GM18517 (cell line): Measurements from ENCODE around the gene NCKAP5.

ENCODE experiments used
- ATAC-seq: cut with Tn5 transposase; IDR thresholded peaks from one replicate; pipeline ENCODE4 v1.9.1; 2021; ENCODE audit warnings: mild to moderate bottlenecking, moderate library complexity; ENCODE audit not compliant: unreplicated experiment

Gene NCKAP5

DNA sequence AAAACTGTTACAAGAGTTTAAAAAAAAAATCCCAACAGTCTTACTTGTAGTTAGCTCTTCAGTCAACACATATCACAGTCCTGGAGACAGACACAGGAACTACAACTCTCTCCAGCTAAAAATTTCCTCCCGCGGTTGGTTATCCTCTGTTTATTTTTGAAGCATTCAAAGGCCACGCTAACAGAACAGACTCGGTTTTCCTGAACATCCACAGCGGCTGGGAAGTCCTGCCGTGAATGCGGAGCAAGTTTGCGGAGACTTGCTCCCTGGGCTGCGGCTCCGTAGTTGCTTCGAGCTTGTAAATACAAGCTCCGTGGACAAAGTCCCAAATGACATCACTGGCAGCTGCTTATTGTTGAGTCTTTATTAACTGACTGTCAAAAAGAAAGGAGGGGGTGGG lies at the start of gene NCKAP5:
TSS of gene NCKAP5 (minus strand) at position 292 of the 400 bp plus-strand sequence. CDS start 50,937 bp downstream, outside the sequence.
- ATAC-seq, result no peak

DNA sequence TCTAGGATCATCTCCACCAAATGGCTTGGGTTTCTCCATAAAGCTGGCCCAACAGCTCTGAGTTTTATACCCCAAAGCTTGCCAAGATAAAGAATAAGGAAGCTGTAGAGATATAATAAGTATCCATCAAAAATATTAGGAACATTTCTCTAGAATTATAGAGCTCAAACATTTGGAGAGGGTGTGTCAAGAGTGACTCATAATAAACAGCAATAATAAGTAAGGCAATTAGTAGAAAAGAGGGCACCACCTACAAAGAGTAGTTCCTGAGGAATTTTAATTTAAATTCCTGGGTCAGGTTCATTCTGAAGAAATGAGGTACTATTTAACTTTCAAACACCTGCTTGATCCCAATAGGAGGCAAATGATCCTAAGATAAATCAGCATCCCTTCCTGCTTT lies 41.4 kb upstream of the NCKAP5 start:
- no peak for ATAC-seq

GRCh38 chr2:133608291-133608690 lies 40.0 kb upstream of the NCKAP5 start:
- no peak for ATAC-seq

DNA sequence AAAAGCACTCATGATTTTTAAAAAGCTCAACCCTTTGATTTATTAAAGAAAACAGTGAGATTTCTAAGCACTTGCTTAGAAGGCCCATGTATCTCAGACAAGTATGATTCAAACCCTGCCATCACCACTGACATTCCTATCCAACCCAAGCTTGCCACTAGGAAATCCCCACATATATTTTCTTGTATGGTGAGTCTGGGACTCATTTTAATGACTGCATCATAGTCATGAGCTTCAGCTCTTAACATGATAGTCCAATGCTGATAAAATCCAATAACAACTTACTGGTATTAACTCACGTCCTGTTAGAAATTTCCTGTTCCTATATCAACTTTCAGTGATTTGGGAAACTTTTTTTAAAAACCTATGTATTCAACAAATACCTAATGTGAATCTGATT lies 39.4 kb upstream of the NCKAP5 start:
- ATAC-seq, result no peak

DNA sequence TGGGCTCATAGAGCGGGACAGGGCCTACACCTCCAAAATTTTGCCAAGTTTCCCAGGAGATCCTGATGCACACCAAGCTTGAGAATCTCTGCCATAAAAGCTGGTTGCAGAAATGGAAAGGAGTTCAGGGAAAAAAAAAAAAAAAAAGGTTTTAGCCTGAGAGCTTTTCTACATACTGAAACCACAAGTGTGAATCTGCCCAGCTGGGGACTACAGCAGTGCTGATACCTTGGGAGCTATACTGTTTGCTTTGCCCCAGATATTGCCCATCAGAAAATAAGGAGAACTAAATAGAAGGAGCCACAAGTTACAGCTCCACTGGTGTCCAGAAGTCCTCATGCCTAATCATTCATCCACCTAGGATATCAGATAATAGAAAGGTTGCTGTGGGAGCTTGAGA lies 38.4 kb upstream of the NCKAP5 start:
- ATAC-seq, result no peak

DNA sequence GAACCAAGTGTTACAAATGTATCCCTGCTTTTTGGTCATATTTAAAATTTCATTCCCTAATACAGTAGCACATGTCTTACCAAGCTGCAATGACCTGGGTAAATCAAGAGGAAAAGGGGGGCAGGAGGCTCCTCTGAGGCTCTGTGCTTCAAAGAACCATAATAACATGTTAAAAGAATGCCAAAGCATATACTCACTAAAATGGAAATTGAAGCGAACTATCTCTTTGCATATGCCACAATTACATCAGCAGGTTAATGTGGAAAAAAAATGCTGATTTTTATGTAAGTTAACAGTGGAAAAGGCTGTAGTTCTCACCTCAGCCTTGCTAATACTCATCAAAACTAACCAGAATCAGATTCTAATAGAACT lies 37.5 kb upstream of the NCKAP5 start:
- no peak for ATAC-seq

DNA sequence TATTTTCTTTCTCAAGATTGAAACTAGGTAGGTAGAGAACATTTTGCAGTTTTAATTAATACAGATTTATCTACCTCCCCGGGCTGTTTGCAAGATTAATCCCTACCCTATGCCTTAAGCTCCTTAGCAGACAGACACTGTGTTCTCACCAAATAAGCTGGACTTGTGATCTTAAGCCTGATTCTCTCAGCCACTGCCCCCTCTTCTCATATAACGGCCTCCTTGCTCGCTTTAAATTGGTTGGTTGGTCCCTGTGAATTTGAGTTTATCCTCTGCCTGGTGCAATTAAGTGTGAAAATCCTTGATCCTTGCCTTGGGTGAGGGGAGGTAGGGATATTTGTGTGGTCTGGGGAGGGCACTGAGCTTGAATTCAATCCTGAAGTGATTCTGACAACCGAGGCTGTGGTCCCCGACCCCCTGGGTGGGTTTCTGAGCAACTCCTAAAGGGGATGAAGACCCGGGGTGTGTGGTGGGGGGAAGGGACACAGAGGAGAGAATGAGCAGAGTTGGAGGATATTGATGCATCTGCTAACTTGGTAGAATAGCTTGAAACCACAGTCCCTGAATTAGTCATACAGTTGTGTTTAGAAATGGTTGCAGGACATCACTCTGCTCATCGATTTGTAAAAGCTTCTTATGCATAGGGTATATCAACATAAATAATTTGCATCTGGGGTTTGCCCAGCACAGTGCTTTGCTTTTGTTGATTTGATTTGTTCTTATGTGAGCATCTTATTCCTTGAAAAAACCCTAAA lies 36.9 kb upstream of the NCKAP5 start:
- ATAC-seq, result no peak

- no peak for ATAC-seq
These were observed 34.8 kb upstream of the NCKAP5 start for GRCh38 chr2:133603109-133603508.

DNA sequence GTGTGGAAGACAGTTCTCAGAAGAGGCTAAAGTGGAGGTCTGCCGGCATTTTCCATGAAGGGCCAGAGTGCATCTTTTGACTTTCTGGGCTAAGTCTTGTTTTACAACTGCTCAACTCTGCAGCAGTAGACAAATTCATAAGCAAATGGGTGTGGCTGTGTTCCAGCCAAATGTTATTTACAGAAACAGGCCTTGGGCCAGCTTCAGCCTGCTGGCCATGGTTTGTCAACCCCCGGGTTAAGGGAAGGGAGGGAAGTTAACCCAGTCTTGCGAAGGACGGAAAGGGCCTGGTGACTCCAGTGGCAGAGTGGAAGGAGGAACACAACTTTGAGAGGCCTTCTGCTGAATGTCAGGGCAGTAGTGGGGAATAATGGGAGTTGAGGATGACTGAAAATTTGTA lies 34.3 kb upstream of the NCKAP5 start:
- ATAC-seq, result no peak

DNA sequence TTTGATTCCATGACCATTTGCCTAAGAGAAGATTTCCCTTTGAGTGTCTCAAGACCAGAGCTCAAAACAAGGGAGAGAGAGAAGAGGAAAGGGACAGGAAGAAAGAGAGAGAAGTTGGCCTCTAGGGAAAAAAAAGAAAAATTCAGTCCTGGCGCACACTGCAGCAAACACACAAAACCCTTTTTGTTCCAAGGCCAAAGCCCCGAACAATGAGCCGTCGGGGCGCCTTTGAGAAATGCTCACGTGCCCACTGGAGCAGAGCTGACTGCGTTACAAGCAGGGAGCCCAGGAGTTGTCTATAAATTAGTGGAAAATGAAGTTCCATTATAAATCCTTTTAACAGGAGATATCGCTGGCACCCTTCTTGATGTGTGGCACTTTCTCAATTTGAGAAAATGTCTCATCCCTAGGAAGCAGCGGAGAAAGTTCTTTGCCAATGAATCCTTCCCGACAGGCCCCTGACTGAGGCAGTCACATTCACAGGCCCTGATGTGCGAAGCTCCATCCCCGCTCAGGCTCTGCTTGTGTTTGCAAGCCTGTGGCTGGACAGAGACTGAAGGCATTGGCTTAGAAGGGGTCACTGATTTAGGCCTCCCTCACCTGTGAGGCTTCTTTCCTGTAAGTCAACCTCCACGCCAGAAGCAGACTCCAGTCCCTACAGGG lies 32.1 kb upstream of the NCKAP5 start:
- no peak for ATAC-seq

- no peak for ATAC-seq
These were observed 31.5 kb upstream of the NCKAP5 start for GRCh38 chr2:133599811-133600210.

DNA sequence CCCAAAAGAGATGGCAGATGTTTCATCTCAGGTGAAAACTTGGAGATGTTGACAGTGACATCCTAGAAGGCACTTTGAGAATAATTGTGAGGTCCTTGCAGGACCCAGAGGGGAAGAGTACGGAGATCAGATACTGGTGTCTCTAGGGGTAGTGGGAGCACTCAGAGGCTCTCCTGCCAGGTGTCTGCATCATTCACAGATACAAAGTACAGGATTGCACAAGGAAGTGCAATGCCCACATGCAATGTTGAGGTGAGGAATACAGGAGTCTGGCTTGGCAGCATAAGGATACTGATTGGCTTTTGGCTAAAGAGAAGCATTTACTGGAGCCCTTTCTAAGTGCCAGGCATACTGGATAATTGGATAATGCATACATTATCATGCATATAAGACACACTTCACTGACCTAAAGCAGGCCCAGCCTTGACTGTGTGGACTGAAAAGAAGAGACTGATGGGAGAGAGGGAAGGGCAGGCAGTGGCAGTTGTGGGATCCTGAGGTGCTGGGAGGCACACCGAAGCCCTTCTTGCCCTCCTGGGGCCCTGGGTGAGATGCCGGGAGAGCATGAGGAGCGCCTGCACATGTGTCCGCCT lies 31.0 kb upstream of the NCKAP5 start:
- no peak for ATAC-seq

- no peak for ATAC-seq
These were observed 30.5 kb upstream of the NCKAP5 start for GRCh38 chr2:133598769-133599168.

GRCh38 chr2:133596701-133597393 lies 28.6 kb upstream of the NCKAP5 start:
- ATAC-seq, result no peak

DNA sequence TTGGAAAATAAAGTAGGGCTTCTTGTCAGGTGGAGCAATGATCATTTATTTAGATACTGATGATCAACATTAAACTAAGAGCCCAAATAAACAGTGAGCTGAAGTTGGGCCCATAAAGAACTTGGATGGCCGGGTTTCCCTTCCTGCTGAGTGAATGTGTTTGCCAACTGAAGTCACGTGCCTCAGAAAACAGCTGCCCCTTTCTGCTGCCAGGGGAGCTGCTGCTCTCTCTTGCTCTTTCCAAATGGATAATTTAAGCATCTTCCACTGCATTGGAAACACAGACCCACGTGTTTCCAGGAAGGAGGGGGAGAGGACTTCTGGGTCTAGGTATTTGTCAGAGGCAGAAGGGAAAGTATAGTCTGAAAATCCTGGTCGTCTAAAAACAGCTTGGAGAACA lies 22.9 kb upstream of the NCKAP5 start:
- no peak for ATAC-seq

GRCh38 chr2:133589456-133589855 lies 21.2 kb upstream of the NCKAP5 start:
- no peak for ATAC-seq

- ATAC-seq, result no peak
These were observed 19.9 kb upstream of the NCKAP5 start for GRCh38 chr2:133588144-133588543.

- no peak for ATAC-seq
These were observed 18.7 kb upstream of the NCKAP5 start for GRCh38 chr2:133586978-133587377.

DNA sequence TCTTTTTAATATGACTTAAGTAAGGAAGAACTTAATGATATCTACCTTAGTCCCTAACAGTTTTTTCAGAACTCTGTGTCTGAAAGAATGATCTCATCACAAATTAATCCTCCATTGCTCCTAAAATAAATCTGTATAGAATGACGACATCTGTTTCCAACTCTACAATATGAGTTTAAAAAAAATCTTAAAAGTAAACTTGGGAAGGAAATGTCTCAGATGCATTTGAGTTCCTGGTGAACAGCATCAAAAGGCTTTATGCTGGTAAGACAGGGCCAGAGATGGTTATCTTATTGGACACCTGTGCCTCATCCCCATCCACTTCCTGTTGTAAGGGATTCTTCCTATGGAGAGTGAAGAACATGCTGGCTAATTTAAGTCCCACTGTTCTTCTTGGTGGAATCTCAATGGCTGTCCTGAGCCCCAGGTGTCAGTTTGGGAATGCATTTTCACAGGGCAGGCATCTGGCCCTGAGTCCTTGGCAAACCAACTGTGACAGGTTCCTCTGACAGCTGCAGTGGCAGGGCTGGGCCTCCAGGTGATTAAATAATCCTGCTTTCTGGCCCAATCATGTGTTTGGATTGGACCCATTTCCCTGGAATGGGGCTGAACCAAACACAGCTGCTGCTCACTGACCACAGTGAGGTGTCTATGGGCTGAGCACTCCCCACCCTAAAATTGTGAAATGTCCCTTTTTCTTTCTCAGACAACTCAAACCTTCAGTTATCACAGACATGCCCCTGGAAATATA lies 12.9 kb upstream of the NCKAP5 start:
- no peak for ATAC-seq

DNA sequence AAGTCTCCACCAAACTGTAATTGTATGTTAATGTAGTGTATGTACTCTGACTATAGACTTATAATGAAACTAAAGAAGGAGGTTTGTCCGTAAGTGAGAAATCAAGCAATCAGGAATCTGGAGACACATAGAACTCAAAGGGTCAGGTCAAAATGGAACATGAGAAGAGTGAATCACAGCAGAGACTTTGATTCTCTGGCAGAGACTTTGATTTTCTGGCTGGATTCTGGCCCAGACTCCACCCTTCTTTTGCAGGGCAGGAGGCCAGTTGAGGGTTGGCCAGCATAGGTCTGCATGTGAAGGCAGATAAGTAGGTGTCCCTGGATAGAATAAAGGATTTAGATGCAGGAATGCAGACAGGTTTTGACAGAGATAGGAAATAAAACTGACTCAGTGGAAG lies 11.0 kb upstream of the NCKAP5 start:
- ATAC-seq, result no peak

DNA sequence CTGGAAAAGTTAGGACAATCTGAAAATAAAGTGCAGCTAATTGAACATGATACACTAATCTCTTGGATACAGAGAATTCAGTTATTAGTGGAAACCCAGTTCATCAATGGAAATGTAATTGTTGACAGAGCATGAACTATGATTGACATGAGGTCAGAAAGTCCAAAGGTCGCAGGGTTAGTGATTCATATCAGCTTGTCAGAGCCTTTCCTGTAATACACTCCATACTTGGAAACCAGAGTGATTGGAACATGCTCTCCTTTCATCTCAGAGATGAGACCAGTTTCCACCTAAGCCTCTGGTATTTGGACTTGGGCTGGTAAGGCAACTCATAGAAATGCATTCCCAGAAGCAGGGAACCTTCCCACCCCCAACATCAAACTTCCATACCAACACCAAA lies 8.5 kb upstream of the NCKAP5 start:
- no peak for ATAC-seq
